GM19351 (cell line): ENCODE measurements around the gene DLL3.
"Not testable (repeated sequence)": the region's sequence is repeated elsewhere in the genome, so short reads cannot be mapped to it uniquely, and the experiment has no call there.

Source experiments
- ATAC-seq: cut with Tn5 transposase; IDR thresholded peaks from one replicate; pipeline ENCODE4 v1.9.1; 2021; ENCODE audit warnings: mild to moderate bottlenecking, moderate library complexity; ENCODE audit not compliant: unreplicated experiment

DLL3 gene

GRCh38 chr19:39498798-39499642 lies at the start of gene DLL3:
Gene DLL3, plus strand, starts transcription at chr19:39498947. Its CDS starts 28 bp downstream, at chr19:39498975.
- ATAC-seq = no peak

- ATAC-seq = no peak
These were observed 49.5 kb upstream of the DLL3 start for GRCh38 chr19:39449116-39449797.

GRCh38 chr19:39451257-39451656 lies 47.5 kb upstream of the DLL3 start:
- ATAC-seq = not testable (repeated sequence)

- no peak for ATAC-seq
These were observed 35.3 kb upstream of the DLL3 start for GRCh38 chr19:39463403-39463802.

GRCh38 chr19:39465956-39466747 lies 32.6 kb upstream of the DLL3 start:
- ATAC-seq = no peak

GRCh38 chr19:39467941-39468340 lies 30.8 kb upstream of the DLL3 start:
- no peak for ATAC-seq

- no peak for ATAC-seq
These were observed 29.7 kb upstream of the DLL3 start for GRCh38 chr19:39469036-39469435.

GRCh38 chr19:39469567-39469966 lies 29.2 kb upstream of the DLL3 start:
- ATAC-seq = no peak

- no peak for ATAC-seq
These were observed 27.9 kb upstream of the DLL3 start for GRCh38 chr19:39470724-39471339.

GRCh38 chr19:39471756-39472536 lies 26.8 kb upstream of the DLL3 start:
- no peak for ATAC-seq

- ATAC-seq = no peak
These were observed 25.9 kb upstream of the DLL3 start for GRCh38 chr19:39472746-39473442.

- no peak for ATAC-seq
These were observed 25.2 kb upstream of the DLL3 start for GRCh38 chr19:39473443-39473960.

GRCh38 chr19:39474139-39474620 lies 24.6 kb upstream of the DLL3 start:
- no peak for ATAC-seq

- ATAC-seq = no peak
These were observed 23.0 kb upstream of the DLL3 start for GRCh38 chr19:39475748-39476147.

- ATAC-seq = not testable (repeated sequence)
These were observed 19.4 kb upstream of the DLL3 start for GRCh38 chr19:39479319-39479801.

GRCh38 chr19:39479916-39480315 lies 18.8 kb upstream of the DLL3 start:
- no peak for ATAC-seq

GRCh38 chr19:39480337-39481228 lies 18.2 kb upstream of the DLL3 start, which contains the start of gene TIMM50:
Gene TIMM50, plus strand, starts transcription at chr19:39480838. Its CDS starts 16 bp downstream, at chr19:39480854.
- peak; percentile 81 for ATAC-seq

GRCh38 chr19:39481229-39481545 lies 17.6 kb upstream of the DLL3 start:
- no peak for ATAC-seq
